A549 (cell line): ENCODE results near the gene DELE1. TPM values are rescaled to one million over a fixed set of nuclear protein-coding genes. Genes with fewer than 3 reads are reported as not detected.

ENCODE experiments used
- ATAC-seq, 2 experiments: fragments of 200-7000 bp in 1 of 2; fragments of >200 bp in 1 of 2; cut with Nextera tagmentation in 1 of 2; cut with Tn5 transposase in 1 of 2; 3 replicates each; pipeline versions ENCODE4 v1.8.0 to v1.9.1; 2018 to 2020; ENCODE audit warnings: mild to moderate bottlenecking in 1 of 2, moderate library complexity in 1 of 2
- CTCF ChIA-PET: fragments of 300-600 bp; sonication (Branson Sonifier 250); formaldehyde crosslinking; extraction: SDS; loops from one replicate; lab custom pipeline; 2021; ENCODE audit warnings: antibody characterized with exemption, inconsistent platforms; lab: Yijun Ruan, JAX
- POLR2A ChIA-PET: fragments of 350-600 bp; formaldehyde crosslinking; extraction: SDS; loops from one replicate; lab custom pipeline; 2021; ENCODE audit warnings: antibody characterized with exemption, inconsistent platforms; lab: Yijun Ruan, JAX
- DNase-seq, 2 experiments: peaks; one replicate each; pipeline versions ENCODE4 v3.0.0 to v3.0.0-alpha.2; 2011 to 2016; ENCODE audit warnings: low read depth in 1 of 2, low spot score in 1 of 2
- FAIRE-seq: peaks from 2 replicates; lab custom pipeline; 2011; peaks lifted over from hg19 to GRCh38; lab: Jason Lieb, UNC
- H3K27ac ChIP-seq, 2 experiments: fragments of >200 bp; sonication (Bioruptor Twin); formaldehyde crosslinking; 3 replicates each; pipeline ENCODE4 v1.5.1; 2016 to 2017
- H3K4me1 ChIP-seq: fragments of >200 bp; sonication (Bioruptor Twin); formaldehyde crosslinking; 3 replicates; pipeline ENCODE4 v1.6.1; 2016
- H3K4me2 ChIP-seq: fragments of >200 bp; sonication (Bioruptor Twin); formaldehyde crosslinking; 3 replicates; pipeline ENCODE4 v1.6.1; 2016
- H3K4me3 ChIP-seq: fragments of >200 bp; sonication (Bioruptor Twin); formaldehyde crosslinking; 3 replicates; pipeline ENCODE4 v1.5.1; 2016
- H3K9me3 ChIP-seq: fragments of >200 bp; sonication (Bioruptor Twin); formaldehyde crosslinking; 3 replicates; pipeline ENCODE4 v1.6.1; 2016
- BHLHE40 ChIP-seq: IDR thresholded peaks from 2 replicates; pipeline ENCODE4 v1.6.1; 2012; ENCODE audit warnings: low read depth, low read length, inconsistent platforms
- CBX8 ChIP-seq: fragments of 200-600 bp; sonication (generic); IDR thresholded peaks from 2 replicates; pipeline ENCODE4 v1.6.1; 2016
- CEBPB ChIP-seq, 2 experiments: fragments of >200 bp in 1 of 2; sonication (Bioruptor Twin) in 1 of 2; formaldehyde crosslinking in 1 of 2; IDR thresholded peaks; 2 replicates each; pipeline ENCODE4 v1.6.1; 2012 to 2016
- EHMT2 ChIP-seq: fragments of 200-600 bp; sonication (generic); IDR thresholded peaks from 2 replicates; pipeline ENCODE4 v1.6.1; 2016; ENCODE audit warnings: antibody characterized with exemption, low read depth, mild to moderate bottlenecking, moderate library complexity
- EP300 ChIP-seq, 2 experiments: fragments of >200 bp; sonication (Bioruptor Twin); formaldehyde crosslinking; IDR thresholded peaks; 2 replicates in 1 of 2; 3 replicates in 1 of 2; pipeline ENCODE4 v1.6.1; 2016 to 2017
- ESRRA ChIP-seq: fragments of 150-350 bp; IDR thresholded peaks from 2 replicates; pipeline ENCODE4 v1.6.1; 2014; ENCODE audit warnings: mild to moderate bottlenecking, low read length, borderline replicate concordance
- HES2 ChIP-seq: fragments of >200 bp; sonication (Bioruptor Twin); formaldehyde crosslinking; IDR thresholded peaks from 2 replicates; pipeline ENCODE4 v1.6.1; 2016
- KDM1A ChIP-seq: fragments of 200-600 bp; sonication (generic); IDR thresholded peaks from 2 replicates; pipeline ENCODE4 v1.6.1; 2016; ENCODE audit warnings: low read depth, mild to moderate bottlenecking
- MAFK ChIP-seq: fragments of 450-650 bp; IDR thresholded peaks from 2 replicates; pipeline ENCODE4 v1.6.1; 2014; ENCODE audit not compliant: partially characterized antibody
- PHF8 ChIP-seq: fragments of 200-600 bp; sonication (generic); IDR thresholded peaks from 2 replicates; pipeline ENCODE4 v1.6.1; 2016; ENCODE audit warnings: low read depth, mild to moderate bottlenecking, antibody characterized with exemption, moderate library complexity, borderline replicate concordance
- POLR2AphosphoS2 ChIP-seq: conservative IDR thresholded peaks from 2 replicates; pipeline ENCODE4 v1.6.1; 2012; ENCODE audit warnings: low read length, improper control_type of control experiment, inconsistent platforms
- RAD21 ChIP-seq, 2 experiments: fragments of >200 bp in 1 of 2; sonication (Bioruptor Twin) in 1 of 2; formaldehyde crosslinking in 1 of 2; IDR thresholded peaks in 1 of 2; conservative IDR thresholded peaks in 1 of 2; 2 replicates in 1 of 2; 3 replicates in 1 of 2; pipeline ENCODE4 v1.6.1; 2012 to 2018; ENCODE audit warnings: inconsistent platforms in 1 of 2
- RARB ChIP-seq: fragments of 250-450 bp; sonication (Bioruptor Pico); IDR thresholded peaks from 2 replicates; pipeline ENCODE4 v1.8.0; 2021; ENCODE audit warnings: mild to moderate bottlenecking, moderate library complexity
- RCOR1 ChIP-seq: fragments of 150-350 bp; IDR thresholded peaks from 2 replicates; pipeline ENCODE4 v1.6.1; 2014; ENCODE audit warnings: antibody characterized with exemption, low read length, low read depth
- REST ChIP-seq: fragments of 200-600 bp; sonication (generic); IDR thresholded peaks from 2 replicates; pipeline ENCODE4 v1.6.1; 2016; ENCODE audit warnings: antibody characterized with exemption, mild to moderate bottlenecking, moderate library complexity
- RFX5 ChIP-seq: fragments of 450-650 bp; IDR thresholded peaks from 2 replicates; pipeline ENCODE4 v1.7.1; 2014; ENCODE audit warnings: antibody characterized with exemption, mild to moderate bottlenecking, moderate library complexity
- SMC3 ChIP-seq: fragments of >200 bp; sonication (Bioruptor Twin); formaldehyde crosslinking; IDR thresholded peaks from 3 replicates; pipeline ENCODE4 v1.6.1; 2018; ENCODE audit warnings: inconsistent platforms
- SREBF2 ChIP-seq: fragments of 450-650 bp; IDR thresholded peaks from 2 replicates; pipeline ENCODE4 v1.6.1; 2014; ENCODE audit warnings: mild to moderate bottlenecking, moderate library complexity
- TP53 ChIP-seq: fragments of 250-450 bp; sonication (Bioruptor Pico); IDR thresholded peaks from 2 replicates; pipeline ENCODE4 v1.5.0; 2021; ENCODE audit warnings: mild to moderate bottlenecking, moderate library complexity
- ZC3H11A ChIP-seq: fragments of 450-650 bp; IDR thresholded peaks from 2 replicates; pipeline ENCODE4 v1.6.1; 2014; ENCODE audit warnings: antibody characterized with exemption, mild to moderate bottlenecking
- ZSCAN20 ChIP-seq: fragments of 250-450 bp; sonication (Bioruptor Pico); IDR thresholded peaks from 2 replicates; pipeline ENCODE4 v1.8.0; 2022; ENCODE audit warnings: mild to moderate bottlenecking, moderate library complexity
- WGBS: methylation state at CpG from one replicate; pipeline ENCODE4 v1.1.6; 2017; ENCODE audit errors: missing lambda C conversion rate; 5-methylcytosine and 5-hydroxymethylcytosine counted together
- polyA plus RNA-seq, 4 experiments: library from polyadenylated mRNA; depleted of rRNA in 3 of 4; stranded (reverse); fragments of >200 nt; fragmentation: RNase III in 1 of 4; extraction: RNeasy Plus Mini Kit Qiagen cat#74134 plus additional on column Dnase treatment in 1 of 4; gene quantifications; 2 replicates in 3 of 4; 3 replicates in 1 of 4; pipeline ENCODE4 v1.2.3, GENCODE V29; 2011 to 2017

The DELE1 gene
- polyA plus RNA-seq, 2 of the 4 experiments (the other 2 are of a cell fraction), result 41.2 to 60.1 TPM

GRCh38 chr5:141944076-141944475, 20.4 kb downstream of the DELE1 start (continued):
- no peak for TF ChIP-seq HES2
- no peak for TF ChIP-seq POLR2AphosphoS2

- DNase-seq (no peak), FAIRE-seq (no peak), ATAC-seq (no peak; a peak in 1 of 6 replicates)
- ChIA-PET POLR2A (interaction anchor here (1.1 kb wide), 1 partner anchor 22 kb away, joined by 5 read pairs; the partner anchor contains the start of gene DELE1), CTCF (interaction anchor here (1.2 to 11.8 kb wide), 5 partner anchors 14 to 244 kb away, joined by 3 to 158 read pairs (median 15); partner anchors contain the start of genes PCDH1, PCDH12 and RNF14)
- TF ChIP-seq REST, result no peak
- no peak for TF ChIP-seq EP300 (IDR thresholded peaks at IDR 0.05)
- no peak for TF ChIP-seq KDM1A
- no peak for TF ChIP-seq SMC3
- TF ChIP-seq RAD21 (conservative IDR thresholded peaks at IDR 0.05 in 1 of 2, IDR thresholded peaks at IDR 0.05 in 1 of 2), result no peak
- no peak for TF ChIP-seq CEBPB (IDR thresholded peaks at IDR 0.05)
- TF ChIP-seq EHMT2, result no peak
- TF ChIP-seq SREBF2, result no peak
- TF ChIP-seq MAFK, result no peak
- TF ChIP-seq BHLHE40, result no peak
- TF ChIP-seq RCOR1, result no peak
- no peak for TF ChIP-seq ESRRA
- no peak for TF ChIP-seq TP53
- TF ChIP-seq RFX5, result no peak
- no peak for TF ChIP-seq CBX8
- TF ChIP-seq ZC3H11A, result no peak
- 92% methylated on average over 19 of the region's 25 CpGs for WGBS
- peaks cover 9% of the 10 kb centered on the region; the same call in 2 of the 3 replicates for H3K4me1 ChIP-seq
- H3K4me2 ChIP-seq, result no peak overlapping the region
- no peak overlapping the region for H3K4me3 ChIP-seq
- H3K9me3 ChIP-seq, result no peaks in the 10 kb centered on the region
- H3K27ac ChIP-seq, result no peak overlapping the region
Measured at GRCh38 chr5:141945511-141946051, 21.9 kb downstream of the DELE1 start.

GRCh38 chr5:141947316-141947715, 23.6 kb downstream of the DELE1 start:
- FAIRE-seq (no peak), ATAC-seq (no peak), DNase-seq (no peak)
- Histone ChIP-seq H3K9me3 (no peaks in the 10 kb centered on the region), H3K4me1 (no peaks in the 10 kb centered on the region), H3K4me2 (no peak overlapping the region), H3K27ac (no peak overlapping the region), H3K4me3 (no peak overlapping the region)
- TF ChIP-seq POLR2AphosphoS2 (no peak), ZSCAN20 (CRISPR knock-in tag) (no peak), RARB (CRISPR knock-in tag) (no peak), TP53 (no peak), MAFK (no peak), PHF8 (no peak)
- ChIA-PET CTCF (interaction anchor here (0.6 to 11.8 kb wide), 5 partner anchors 12 to 897 kb away, joined by 3 to 158 read pairs (median 16); partner anchors contain the start of genes PCDH12 and RNF14), POLR2A (no interaction called here)
- WGBS, result 85% methylated on average over 4 of the region's 4 CpGs
